Measurements from ENCODE around the gene CMSS1.

DNA sequence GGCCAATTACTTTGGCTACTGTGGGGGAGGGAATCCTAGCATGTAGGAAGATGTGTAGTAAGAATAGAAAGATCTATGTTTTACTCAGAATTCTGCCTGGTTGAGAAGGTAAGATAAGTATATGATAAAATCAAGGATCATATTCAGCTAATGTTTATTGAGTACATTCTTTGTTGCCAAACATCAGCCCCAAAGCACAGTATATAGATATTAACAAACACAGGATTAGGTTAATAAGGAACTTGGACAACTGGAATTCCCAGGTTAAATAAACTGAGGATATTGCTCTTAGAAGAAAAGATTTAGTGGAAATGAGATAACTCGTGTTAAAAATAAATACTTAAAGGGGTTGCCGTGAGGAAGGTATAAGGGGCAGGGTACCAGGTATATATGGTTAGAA is 167.0 kb downstream of the CMSS1 start:
- TF ChIP-seq GATA3 (IDR thresholded peaks at IDR 0.05; ENCODE audit: borderline replicate concordance) = no peak
- TF ChIP-seq, protein P1, sequence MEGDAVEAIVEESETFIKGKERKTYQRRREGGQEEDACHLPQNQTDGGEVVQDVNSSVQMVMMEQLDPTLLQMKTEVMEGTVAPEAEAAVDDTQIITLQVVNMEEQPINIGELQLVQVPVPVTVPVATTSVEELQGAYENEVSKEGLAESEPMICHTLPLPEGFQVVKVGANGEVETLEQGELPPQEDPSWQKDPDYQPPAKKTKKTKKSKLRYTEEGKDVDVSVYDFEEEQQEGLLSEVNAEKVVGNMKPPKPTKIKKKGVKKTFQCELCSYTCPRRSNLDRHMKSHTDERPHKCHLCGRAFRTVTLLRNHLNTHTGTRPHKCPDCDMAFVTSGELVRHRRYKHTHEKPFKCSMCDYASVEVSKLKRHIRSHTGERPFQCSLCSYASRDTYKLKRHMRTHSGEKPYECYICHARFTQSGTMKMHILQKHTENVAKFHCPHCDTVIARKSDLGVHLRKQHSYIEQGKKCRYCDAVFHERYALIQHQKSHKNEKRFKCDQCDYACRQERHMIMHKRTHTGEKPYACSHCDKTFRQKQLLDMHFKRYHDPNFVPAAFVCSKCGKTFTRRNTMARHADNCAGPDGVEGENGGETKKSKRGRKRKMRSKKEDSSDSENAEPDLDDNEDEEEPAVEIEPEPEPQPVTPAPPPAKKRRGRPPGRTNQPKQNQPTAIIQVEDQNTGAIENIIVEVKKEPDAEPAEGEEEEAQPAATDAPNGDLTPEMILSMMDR (IDR thresholded peaks at IDR 0.05) = no peak
- TF ChIP-seq RAD21 (conservative IDR thresholded peaks at IDR 0.05 in 1 of 2, IDR thresholded peaks at IDR 0.05 in 1 of 2) = no peak
- no peak for TF ChIP-seq RARB (CRISPR knock-in tag; IDR thresholded peaks at IDR 0.05)
- TF ChIP-seq FOSL2 (IDR thresholded peaks at IDR 0.05) = no peak
- no peak for TF ChIP-seq FOSL2 (CRISPR knock-in tag; IDR thresholded peaks at IDR 0.05)
- no peak for TF ChIP-seq MAFK (IDR thresholded peaks at IDR 0.05; ENCODE audit: partially characterized antibody)
- no peak for TF ChIP-seq POLR2A (IDR thresholded peaks at IDR 0.05; ENCODE audit: low read length)
- TF ChIP-seq HOXA7 (CRISPR knock-in tag; IDR thresholded peaks at IDR 0.05) = no peak
- no peak for TF ChIP-seq ESRRA (IDR thresholded peaks at IDR 0.05; ENCODE audit: borderline replicate concordance, low read length)
- TF ChIP-seq ATOH8 (CRISPR knock-in tag; IDR thresholded peaks at IDR 0.05; ENCODE audit: low read depth) = no peak
- TF ChIP-seq MAX (IDR thresholded peaks at IDR 0.05) = no peak
- no peak for TF ChIP-seq TP53 (CRISPR knock-in tag; IDR thresholded peaks at IDR 0.05)
- no peak for TF ChIP-seq MYC (IDR thresholded peaks at IDR 0.05; ENCODE audit: borderline replicate concordance, low read length)
- no peak for TF ChIP-seq CHD2 (IDR thresholded peaks at IDR 0.05; ENCODE audit: low read length, partially characterized antibody)

Measured in A549 (cell line).